Ishikawa (cell line): ENCODE measurements around the gene PVR.

Experiments used
- CREB1 ChIP-seq: IDR thresholded peaks from 2 replicates; pipeline ENCODE4 v1.6.1; 2012; ENCODE audit warnings: low read depth
- EP300 ChIP-seq: IDR thresholded peaks from 2 replicates; pipeline ENCODE4 v1.6.1; 2012; ENCODE audit warnings: borderline replicate concordance
- YY1 ChIP-seq: IDR thresholded peaks from 2 replicates; pipeline ENCODE4 v1.6.1; 2012; ENCODE audit warnings: low read depth
- ZBTB7A ChIP-seq: IDR thresholded peaks from 2 replicates; pipeline ENCODE4 v1.6.1; 2012; ENCODE audit warnings: low read depth
- TF ChIP-seq, protein P1 (sequence below): IDR thresholded peaks from 2 replicates; pipeline ENCODE4 v1.6.1; 2012

DNA sequence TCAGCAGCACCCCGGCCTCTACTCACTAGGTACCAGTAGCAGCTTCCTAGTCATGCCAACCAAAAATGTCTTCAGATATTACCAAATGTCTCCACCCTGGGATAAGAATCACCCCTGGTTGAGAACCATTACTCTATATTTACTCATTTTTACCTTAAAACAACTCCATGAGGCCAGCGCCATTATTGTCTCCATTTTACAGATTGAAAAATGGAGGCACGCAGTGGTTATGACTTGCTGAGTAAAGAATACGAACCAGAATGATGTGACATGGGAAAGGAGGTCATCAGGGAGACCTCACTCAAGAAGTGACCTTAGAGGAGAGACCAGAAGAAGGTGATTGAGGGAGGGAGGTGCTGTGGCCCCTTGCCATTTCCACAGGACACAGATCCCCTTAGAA is 29.8 kb downstream of the PVR start:
- TF ChIP-seq ZBTB7A (no peak), EP300 (no peak), YY1 (no peak), CREB1 (no peak)
- TF ChIP-seq, protein P1, sequence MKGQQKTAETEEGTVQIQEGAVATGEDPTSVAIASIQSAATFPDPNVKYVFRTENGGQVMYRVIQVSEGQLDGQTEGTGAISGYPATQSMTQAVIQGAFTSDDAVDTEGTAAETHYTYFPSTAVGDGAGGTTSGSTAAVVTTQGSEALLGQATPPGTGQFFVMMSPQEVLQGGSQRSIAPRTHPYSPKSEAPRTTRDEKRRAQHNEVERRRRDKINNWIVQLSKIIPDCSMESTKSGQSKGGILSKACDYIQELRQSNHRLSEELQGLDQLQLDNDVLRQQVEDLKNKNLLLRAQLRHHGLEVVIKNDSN, result no peak
